Liver (tissue), 3 donors: ENCODE results near the gene ERGIC1.

Experiments used
- ATF3 ChIP-seq: IDR thresholded peaks from 2 replicates; pipeline ENCODE4 v1.6.1; 2016; ENCODE audit warnings: antibody characterized with exemption
- GABPA ChIP-seq, 2 donors: IDR thresholded peaks in 1 of 2; conservative IDR thresholded peaks in 1 of 2; 2 replicates each; pipeline ENCODE4 v1.6.1; 2016; ENCODE audit warnings: antibody characterized with exemption in 2 of 2, mild to moderate bottlenecking in 1 of 2, moderate library complexity in 1 of 2
- JUND ChIP-seq, 2 donors: IDR thresholded peaks; 2 replicates each; pipeline ENCODE4 v1.6.1; 2016; ENCODE audit warnings: antibody characterized with exemption in 2 of 2
- MAX ChIP-seq: IDR thresholded peaks from 2 replicates; pipeline ENCODE4 v1.6.1; 2016; ENCODE audit warnings: antibody characterized with exemption
- NR2F2 ChIP-seq: IDR thresholded peaks from 2 replicates; pipeline ENCODE4 v1.6.1; 2016; ENCODE audit warnings: antibody characterized with exemption
- RAD21 ChIP-seq, 2 donors: IDR thresholded peaks; 2 replicates each; pipeline ENCODE4 v1.6.1; 2016; ENCODE audit warnings: antibody characterized with exemption in 2 of 2, mild to moderate bottlenecking in 2 of 2
- RXRA ChIP-seq, 2 donors: IDR thresholded peaks; 2 replicates each; pipeline ENCODE4 v1.6.1; 2017 to 2018; ENCODE audit warnings: antibody characterized with exemption in 2 of 2, mild to moderate bottlenecking in 1 of 2
- SP1 ChIP-seq: IDR thresholded peaks from 2 replicates; pipeline ENCODE4 v1.6.1; 2018; ENCODE audit warnings: antibody characterized with exemption, mild to moderate bottlenecking
- TAF1 ChIP-seq: conservative IDR thresholded peaks from 2 replicates; pipeline ENCODE4 v1.6.1; 2016; ENCODE audit warnings: antibody characterized with exemption, mild to moderate bottlenecking
- TF ChIP-seq, protein P1 (sequence below): fragments of 150-350 bp; IDR thresholded peaks from 2 replicates; pipeline ENCODE4 v1.5.1; 2017; ENCODE audit warnings: improper control_type of control experiment, low read depth, low read length; ENCODE audit not compliant: missing input control
- TF ChIP-seq, protein P2 (sequence below): IDR thresholded peaks from 2 replicates; pipeline ENCODE4 v1.6.1; 2016; ENCODE audit warnings: antibody characterized with exemption, mild to moderate bottlenecking
- donor health status: healthy.
- donor health status: healthy.

DNA sequence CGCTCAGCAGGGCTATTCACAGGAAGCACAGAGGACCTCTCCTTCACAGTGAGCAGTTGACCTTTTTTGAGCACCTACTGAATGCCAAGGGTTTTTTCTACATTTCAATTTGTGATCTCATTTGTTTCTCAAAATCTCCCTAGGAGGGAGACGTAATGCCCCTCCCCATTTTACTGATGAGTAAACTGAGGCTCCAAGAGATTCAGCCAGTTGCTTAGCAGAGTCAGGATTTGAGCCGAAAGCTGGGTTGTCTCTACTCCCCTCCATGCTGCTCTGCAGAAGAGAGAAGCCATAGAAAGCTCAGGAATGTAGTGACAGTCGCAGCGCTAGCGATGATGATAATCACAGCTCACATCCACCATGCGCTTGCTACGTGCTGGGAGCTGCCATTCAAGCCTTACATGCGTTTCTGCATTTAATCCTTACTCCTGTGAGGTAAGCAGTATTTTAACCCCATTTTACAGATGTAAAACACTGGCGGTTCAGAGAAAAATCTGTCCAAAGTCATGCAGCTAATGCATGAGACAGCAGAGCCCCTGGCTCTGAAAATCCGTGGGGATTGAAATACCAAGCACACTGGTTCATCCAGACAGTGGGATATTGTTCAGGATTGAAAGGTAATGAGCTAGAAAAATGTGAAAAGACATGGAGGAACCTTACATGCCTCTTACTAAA, 33.8 kb downstream of the ERGIC1 start:
- TF ChIP-seq RXRA (IDR thresholded peaks at IDR 0.05) (no peak), RAD21 (IDR thresholded peaks at IDR 0.05) (no peak), MAX (no peak), GABPA (IDR thresholded peaks at IDR 0.05 in 1 of 2, conservative IDR thresholded peaks at IDR 0.05 in 1 of 2) (no peak), ATF3 (no peak), TAF1 (no peak), JUND (IDR thresholded peaks at IDR 0.05) (no peak), NR2F2 (no peak), SP1 (no peak)
- TF ChIP-seq, protein P1, sequence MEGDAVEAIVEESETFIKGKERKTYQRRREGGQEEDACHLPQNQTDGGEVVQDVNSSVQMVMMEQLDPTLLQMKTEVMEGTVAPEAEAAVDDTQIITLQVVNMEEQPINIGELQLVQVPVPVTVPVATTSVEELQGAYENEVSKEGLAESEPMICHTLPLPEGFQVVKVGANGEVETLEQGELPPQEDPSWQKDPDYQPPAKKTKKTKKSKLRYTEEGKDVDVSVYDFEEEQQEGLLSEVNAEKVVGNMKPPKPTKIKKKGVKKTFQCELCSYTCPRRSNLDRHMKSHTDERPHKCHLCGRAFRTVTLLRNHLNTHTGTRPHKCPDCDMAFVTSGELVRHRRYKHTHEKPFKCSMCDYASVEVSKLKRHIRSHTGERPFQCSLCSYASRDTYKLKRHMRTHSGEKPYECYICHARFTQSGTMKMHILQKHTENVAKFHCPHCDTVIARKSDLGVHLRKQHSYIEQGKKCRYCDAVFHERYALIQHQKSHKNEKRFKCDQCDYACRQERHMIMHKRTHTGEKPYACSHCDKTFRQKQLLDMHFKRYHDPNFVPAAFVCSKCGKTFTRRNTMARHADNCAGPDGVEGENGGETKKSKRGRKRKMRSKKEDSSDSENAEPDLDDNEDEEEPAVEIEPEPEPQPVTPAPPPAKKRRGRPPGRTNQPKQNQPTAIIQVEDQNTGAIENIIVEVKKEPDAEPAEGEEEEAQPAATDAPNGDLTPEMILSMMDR = no peak
- TF ChIP-seq, protein P2, sequence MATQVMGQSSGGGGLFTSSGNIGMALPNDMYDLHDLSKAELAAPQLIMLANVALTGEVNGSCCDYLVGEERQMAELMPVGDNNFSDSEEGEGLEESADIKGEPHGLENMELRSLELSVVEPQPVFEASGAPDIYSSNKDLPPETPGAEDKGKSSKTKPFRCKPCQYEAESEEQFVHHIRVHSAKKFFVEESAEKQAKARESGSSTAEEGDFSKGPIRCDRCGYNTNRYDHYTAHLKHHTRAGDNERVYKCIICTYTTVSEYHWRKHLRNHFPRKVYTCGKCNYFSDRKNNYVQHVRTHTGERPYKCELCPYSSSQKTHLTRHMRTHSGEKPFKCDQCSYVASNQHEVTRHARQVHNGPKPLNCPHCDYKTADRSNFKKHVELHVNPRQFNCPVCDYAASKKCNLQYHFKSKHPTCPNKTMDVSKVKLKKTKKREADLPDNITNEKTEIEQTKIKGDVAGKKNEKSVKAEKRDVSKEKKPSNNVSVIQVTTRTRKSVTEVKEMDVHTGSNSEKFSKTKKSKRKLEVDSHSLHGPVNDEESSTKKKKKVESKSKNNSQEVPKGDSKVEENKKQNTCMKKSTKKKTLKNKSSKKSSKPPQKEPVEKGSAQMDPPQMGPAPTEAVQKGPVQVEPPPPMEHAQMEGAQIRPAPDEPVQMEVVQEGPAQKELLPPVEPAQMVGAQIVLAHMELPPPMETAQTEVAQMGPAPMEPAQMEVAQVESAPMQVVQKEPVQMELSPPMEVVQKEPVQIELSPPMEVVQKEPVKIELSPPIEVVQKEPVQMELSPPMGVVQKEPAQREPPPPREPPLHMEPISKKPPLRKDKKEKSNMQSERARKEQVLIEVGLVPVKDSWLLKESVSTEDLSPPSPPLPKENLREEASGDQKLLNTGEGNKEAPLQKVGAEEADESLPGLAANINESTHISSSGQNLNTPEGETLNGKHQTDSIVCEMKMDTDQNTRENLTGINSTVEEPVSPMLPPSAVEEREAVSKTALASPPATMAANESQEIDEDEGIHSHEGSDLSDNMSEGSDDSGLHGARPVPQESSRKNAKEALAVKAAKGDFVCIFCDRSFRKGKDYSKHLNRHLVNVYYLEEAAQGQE = no peak
